Activated CD8-positive, alpha-beta T cell treated with anti-CD3 and anti-CD28 coated beads, Interleukin-2, amount 10 ng/mL, durations not matched to agents 7 days and 5 days (primary cell): ENCODE data around the gene HDGFL2. TPM values are rescaled to one million over a fixed set of nuclear protein-coding genes. Genes with fewer than 3 reads are reported as not detected.
A peak's percentile ranks its signal among the peaks of the same experiment; 100 is the strongest.

Experiments used
- ATAC-seq: fragments of 150-1000 bp; cut with Tn5 transposase; one replicate; pipeline ENCODE4 v1.10.0; 2021; ENCODE audit warnings: moderate library complexity
- CTCF ChIA-PET: fragments of 350-600 bp; sonication (Branson Sonifier 250); formaldehyde crosslinking; loops from one replicate; lab custom pipeline; 2021; ENCODE audit warnings: antibody characterized with exemption; lab: Charles Lee
- POLR2A ChIA-PET: fragments of 350-600 bp; sonication (Branson Sonifier 250); formaldehyde crosslinking; loops from one replicate; lab custom pipeline; 2021; ENCODE audit warnings: antibody characterized with exemption; lab: Charles Lee
- DNase-seq: peaks from one replicate; pipeline ENCODE4 v3.0.0-alpha.2; 2020
- H3K27ac Mint-ChIP-seq: one replicate; pipeline ENCODE4 v1.8.0; 2021; ENCODE audit warnings: mild to moderate bottlenecking, mixed read lengths
- H3K27me3 Mint-ChIP-seq: one replicate; pipeline ENCODE4 v1.8.0; 2021; ENCODE audit warnings: low read depth, mixed read lengths
- H3K36me3 Mint-ChIP-seq: one replicate; pipeline ENCODE4 v1.8.0; 2021; ENCODE audit warnings: low read depth, mixed read lengths
- H3K4me1 Mint-ChIP-seq: one replicate; pipeline ENCODE4 v1.8.0; 2021; ENCODE audit warnings: low read depth, mixed read lengths
- H3K4me3 Mint-ChIP-seq: one replicate; pipeline ENCODE4 v1.8.0; 2021; ENCODE audit warnings: mild to moderate bottlenecking, mixed read lengths
- H3K9me3 Mint-ChIP-seq: one replicate; pipeline ENCODE4 v1.8.0; 2022; ENCODE audit warnings: mixed read lengths; ENCODE audit not compliant: insufficient read depth
- total RNA-seq, 2 experiments: library from RNA; stranded (reverse); gene quantifications; one replicate each; pipeline ENCODE4 v1.2.3, GENCODE V29; 2021

HDGFL2 gene
- 10 to 100 TPM; 53.9 to 57.6 TPM for total RNA-seq

DNA sequence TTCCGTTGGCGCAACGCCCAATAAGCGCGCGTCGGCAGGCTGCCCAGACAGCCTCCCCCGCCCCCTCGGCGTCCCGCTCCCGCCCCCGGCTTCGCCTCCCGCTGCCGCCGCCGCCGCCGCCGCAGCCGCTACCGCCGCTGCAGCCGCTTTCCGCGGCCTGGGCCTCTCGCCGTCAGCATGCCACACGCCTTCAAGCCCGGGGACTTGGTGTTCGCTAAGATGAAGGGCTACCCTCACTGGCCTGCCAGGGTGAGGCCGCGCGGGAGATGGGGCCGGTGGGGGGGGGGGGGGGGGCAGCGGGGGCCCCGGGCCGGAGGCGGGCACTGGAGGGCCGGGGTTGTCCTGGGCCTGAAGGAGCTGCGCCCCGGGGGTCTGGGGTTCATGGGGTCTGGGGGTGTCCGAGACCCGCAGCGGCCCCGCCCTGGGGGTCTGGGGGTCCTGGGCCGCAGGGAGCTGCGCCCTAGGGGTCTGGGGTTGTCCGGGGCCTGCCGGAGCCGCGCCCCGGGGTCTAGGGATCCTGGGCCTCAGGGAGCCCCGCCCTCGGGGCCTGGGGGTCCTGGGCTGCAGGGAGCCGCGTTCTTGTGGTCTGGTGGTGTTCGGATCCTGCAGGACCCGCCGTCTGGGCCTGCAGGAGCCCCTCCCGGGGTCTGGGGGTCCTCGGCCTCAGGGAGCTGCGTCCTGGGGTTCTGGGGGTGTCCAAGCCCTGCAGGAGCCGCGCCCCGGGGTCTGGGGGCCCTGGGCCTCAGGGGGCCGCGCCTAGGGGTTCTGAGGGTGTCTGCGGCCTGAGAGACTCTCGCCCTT is at the start of gene HDGFL2:
Gene HDGFL2, plus strand, starts transcription at position 124 of the 801 bp plus-strand sequence. Its CDS starts 54 bp downstream, at position 178.
- Mint-ChIP-seq H3K9me3 (no peaks in the 10 kb centered on the region), H3K4me1 (peaks cover 29% of the 10 kb centered on the region), H3K27me3 (no peaks in the 10 kb centered on the region), H3K36me3 (peaks cover 4% of the 10 kb centered on the region), H3K4me3 (peak within 1 kb of the TSS; percentile 79), H3K27ac (peak within 1 kb of the TSS; percentile 61)
- ChIA-PET POLR2A (interaction anchor here (0.7 to 1.8 kb wide), 4 partner anchors 17 to 924 kb away, joined by 3 to 15 read pairs (median 4); no protein-coding TSS in a partner anchor), CTCF (interaction anchor here (0.8 to 1.3 kb wide), 5 partner anchors 16 to 205 kb away, joined by 3 to 5 read pairs (median 4); partner anchors contain the start of gene SH3GL1)
- ATAC-seq (no peak), DNase-seq (no peak)

DNA sequence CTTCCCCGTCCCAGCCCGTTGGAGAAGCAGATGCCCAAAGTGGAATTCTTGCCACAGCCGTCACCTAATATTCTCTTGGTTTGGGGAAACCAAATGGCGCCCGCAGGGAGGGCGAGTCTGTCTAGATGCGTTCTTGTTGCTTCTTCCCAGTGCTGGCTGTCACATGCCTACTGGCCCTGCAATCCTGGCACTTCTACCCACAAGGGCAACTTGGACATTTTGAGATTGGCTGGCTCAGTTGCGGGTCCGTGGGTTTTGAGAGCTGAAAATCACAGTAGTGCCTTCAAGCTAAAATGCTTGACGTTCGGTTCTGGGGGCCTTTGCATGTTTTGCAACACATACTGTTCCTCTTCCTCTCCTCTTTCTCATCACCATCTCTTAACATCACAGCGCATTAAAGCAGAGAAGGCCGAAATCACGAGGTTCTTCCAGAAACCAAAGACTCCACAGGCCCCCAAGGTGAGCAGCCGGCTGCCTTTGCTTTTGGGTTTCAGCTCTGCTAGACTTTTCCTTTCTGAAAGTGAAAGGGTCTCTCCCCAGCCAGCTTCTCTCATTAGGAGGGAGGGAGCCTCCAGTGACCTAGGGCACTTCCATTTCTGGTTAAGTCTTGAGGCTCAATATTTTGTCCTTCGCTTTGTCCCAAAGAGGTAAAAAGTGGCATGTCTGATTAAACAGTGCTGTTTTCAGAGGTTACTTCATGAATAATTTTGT is 48.5 kb upstream of the HDGFL2 start:
- no peak for DNase-seq
- POLR2A ChIA-PET: no interaction called here
- Mint-ChIP-seq H3K4me3 (no peak overlapping the region), H3K27me3 (no peaks in the 10 kb centered on the region), H3K9me3 (no peaks in the 10 kb centered on the region), H3K36me3 (peaks cover 29% of the 10 kb centered on the region), H3K27ac (no peak overlapping the region), H3K4me1 (peaks cover 5% of the 10 kb centered on the region)
- no peak for ATAC-seq
- CTCF ChIA-PET: interaction anchor here (0.8 to 1.3 kb wide), 2 partner anchors 9 to 157 kb away, joined by 3 read pairs; no protein-coding TSS in a partner anchor

DNA sequence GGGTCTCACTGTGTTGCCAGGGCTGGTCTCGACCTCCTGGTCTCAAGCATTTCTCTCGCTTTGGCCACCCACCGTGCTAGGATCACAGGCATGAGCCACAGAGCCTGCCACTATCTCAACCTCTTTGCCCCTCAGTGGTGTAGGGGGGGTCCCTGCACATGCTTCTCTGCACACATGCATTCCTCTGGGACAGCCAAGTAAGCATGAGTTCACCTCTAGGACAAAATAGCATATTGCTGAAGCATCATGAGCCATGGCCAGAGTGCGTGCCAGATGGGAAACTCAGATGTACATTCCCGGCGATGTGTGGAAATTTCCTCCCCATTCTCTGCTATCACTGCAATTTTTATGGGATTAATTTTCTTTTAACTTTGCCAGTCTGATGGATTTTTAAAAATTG is 46.6 kb upstream of the HDGFL2 start:
- ChIA-PET POLR2A (no interaction called here), CTCF (no interaction called here)
- peaks cover 44% of the 10 kb centered on the region for H3K36me3 Mint-ChIP-seq
- DNase-seq (no peak), ATAC-seq (no peak)
- no peak overlapping the region for H3K4me3 Mint-ChIP-seq
- H3K9me3 Mint-ChIP-seq: no peaks in the 10 kb centered on the region
- peaks cover 5% of the 10 kb centered on the region for H3K4me1 Mint-ChIP-seq
- H3K27ac Mint-ChIP-seq: no peak overlapping the region
- no peaks in the 10 kb centered on the region for H3K27me3 Mint-ChIP-seq

DNA sequence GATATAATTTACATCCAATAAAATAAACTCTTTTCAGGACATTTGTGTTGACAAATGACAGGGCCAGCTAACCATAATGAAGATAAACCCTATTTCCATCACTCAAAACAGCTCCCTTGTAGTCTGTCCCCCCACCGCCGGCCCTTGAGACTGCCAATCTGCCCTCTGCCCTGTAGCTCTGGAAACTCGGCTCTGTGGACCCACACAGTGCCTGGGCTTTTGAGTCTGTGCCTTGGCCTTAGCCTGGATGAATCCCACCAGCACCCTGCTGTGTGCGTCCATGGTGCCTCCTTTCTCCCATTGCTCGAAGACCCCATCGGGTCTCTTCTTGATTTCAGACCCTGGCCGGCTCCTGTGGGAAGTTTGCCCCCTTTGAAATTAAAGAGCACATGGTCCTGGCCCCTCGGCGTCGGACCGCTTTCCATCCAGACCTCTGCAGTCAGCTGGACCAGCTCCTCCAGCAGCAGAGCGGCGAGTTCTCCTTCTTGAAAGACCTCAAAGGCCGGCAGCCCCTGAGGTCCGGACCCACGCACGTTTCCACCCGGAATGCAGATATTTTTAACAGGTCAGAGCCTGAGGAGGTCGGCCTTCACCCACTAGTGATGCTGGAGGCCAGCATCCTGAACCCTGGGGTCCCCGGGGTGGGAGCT is 43.6 kb upstream of the HDGFL2 start:
- CTCF ChIA-PET: no interaction called here

DNA sequence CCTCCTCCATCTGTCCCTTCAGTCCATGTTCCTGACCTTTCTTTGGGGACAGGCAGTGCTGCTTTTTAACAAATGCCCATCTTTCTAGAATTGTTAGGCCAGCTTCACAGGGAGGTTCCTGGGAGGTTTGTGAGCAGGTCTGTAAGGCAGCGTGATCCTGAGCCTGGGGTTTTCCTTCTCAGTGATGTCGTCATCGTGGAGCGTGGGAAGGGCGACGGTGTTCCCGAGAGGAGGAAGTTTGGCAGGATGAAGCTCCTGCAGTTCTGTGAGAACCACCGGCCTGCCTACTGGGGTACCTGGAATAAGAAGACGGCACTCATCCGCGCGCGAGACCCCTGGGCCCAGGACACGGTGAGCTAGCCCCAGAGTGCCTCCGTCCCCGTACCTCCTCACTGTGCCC is 42.8 kb upstream of the HDGFL2 start:
- H3K27ac Mint-ChIP-seq: no peak overlapping the region

More for the DNA sequence above, 43.6 kb upstream of the HDGFL2 start:
- no peaks in the 10 kb centered on the region for H3K9me3 Mint-ChIP-seq
- no peaks in the 10 kb centered on the region for H3K27me3 Mint-ChIP-seq
- no peak overlapping the region for H3K4me3 Mint-ChIP-seq
- ATAC-seq (no peak), DNase-seq (no peak)
- peaks cover 53% of the 10 kb centered on the region for H3K36me3 Mint-ChIP-seq
- H3K4me1 Mint-ChIP-seq: peaks cover 4% of the 10 kb centered on the region
- H3K27ac Mint-ChIP-seq: no peak overlapping the region
- POLR2A ChIA-PET: no interaction called here

DNA sequence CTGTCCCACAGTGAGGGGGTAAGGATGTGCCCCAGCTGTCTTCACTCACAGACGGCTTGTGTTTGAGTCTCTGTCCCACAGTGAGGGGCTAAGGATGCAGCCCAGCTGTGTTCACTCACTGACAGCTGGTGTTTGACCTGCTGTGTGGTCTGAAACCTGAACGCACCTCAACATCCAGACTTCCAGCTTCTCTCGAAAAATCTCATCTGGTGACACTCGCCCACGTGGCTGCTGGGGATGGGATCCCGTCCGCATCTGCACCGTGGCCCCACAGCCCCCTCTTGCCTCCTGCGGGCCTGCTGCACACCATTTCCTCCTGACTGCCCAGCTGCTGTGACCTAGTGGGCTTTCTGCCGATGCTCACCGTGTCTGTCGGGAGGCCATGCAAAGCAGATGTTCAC is 42.3 kb upstream of the HDGFL2 start:
- Mint-ChIP-seq H3K4me1 (no peaks in the 10 kb centered on the region), H3K36me3 (peaks cover 54% of the 10 kb centered on the region), H3K27ac (no peak overlapping the region), H3K4me3 (no peak overlapping the region), H3K27me3 (no peaks in the 10 kb centered on the region), H3K9me3 (no peaks in the 10 kb centered on the region)
- ATAC-seq (no peak), DNase-seq (no peak)
- POLR2A ChIA-PET: interaction anchor here (0.8 kb wide), 1 partner anchor 28 kb away, joined by 3 read pairs; no protein-coding TSS in a partner anchor
- CTCF ChIA-PET: no interaction called here

More for the DNA sequence above, 42.8 kb upstream of the HDGFL2 start:
- Mint-ChIP-seq H3K4me3 (no peak overlapping the region), H3K9me3 (no peaks in the 10 kb centered on the region), H3K27me3 (no peaks in the 10 kb centered on the region), H3K36me3 (peaks cover 50% of the 10 kb centered on the region), H3K4me1 (no peaks in the 10 kb centered on the region)
- DNase-seq (no peak), ATAC-seq (no peak)
- CTCF ChIA-PET: no interaction called here
- POLR2A ChIA-PET: interaction anchor here (0.8 kb wide), 1 partner anchor 27 kb away, joined by 3 read pairs; no protein-coding TSS in a partner anchor

DNA sequence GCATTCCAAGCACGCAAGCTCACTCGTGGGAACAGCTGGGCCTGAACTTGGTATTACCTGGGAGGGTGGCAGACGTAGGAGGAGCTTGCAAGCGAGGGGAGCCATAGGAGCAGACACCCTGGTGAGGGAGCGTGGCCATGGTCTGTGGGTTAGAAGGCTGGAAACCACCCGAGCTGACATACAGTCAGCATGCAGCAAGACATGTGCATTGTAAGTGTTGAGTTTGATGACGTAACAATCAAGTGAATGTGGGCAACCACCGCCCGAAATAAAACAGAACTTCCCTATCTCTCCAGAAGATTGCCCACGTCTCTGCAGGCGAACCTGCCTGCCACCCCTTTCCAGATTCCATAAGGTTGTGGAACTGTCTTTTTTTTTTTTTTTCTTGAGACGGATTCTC is 41.3 kb upstream of the HDGFL2 start:
- H3K4me1 Mint-ChIP-seq: no peaks in the 10 kb centered on the region
- ChIA-PET POLR2A (no interaction called here), CTCF (no interaction called here)
- H3K27ac Mint-ChIP-seq: no peak overlapping the region
- ATAC-seq (no peak), DNase-seq (no peak)
- H3K4me3 Mint-ChIP-seq: no peak overlapping the region
- peaks cover 54% of the 10 kb centered on the region for H3K36me3 Mint-ChIP-seq
- H3K27me3 Mint-ChIP-seq: no peaks in the 10 kb centered on the region
- no peaks in the 10 kb centered on the region for H3K9me3 Mint-ChIP-seq

DNA sequence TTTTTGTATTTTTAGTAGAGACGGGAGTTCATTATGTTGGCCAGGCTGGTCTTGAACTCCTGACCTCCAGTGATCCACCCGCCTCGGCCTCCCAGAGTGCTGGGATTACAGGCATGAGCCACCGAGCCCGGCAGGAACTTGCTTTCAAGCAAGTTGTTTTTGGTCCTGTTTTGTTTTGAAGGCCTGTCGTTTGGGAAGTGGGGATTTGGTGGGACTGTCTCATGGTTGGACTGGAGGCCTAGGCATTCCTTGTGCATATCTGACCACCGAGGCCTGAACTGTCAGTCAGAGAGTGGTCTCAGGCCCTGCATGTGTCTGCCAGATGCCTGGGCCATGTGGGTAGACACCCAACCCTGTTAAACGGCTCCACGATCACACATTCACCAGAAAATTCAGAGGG is 40.8 kb upstream of the HDGFL2 start:
- Mint-ChIP-seq H3K27me3 (no peaks in the 10 kb centered on the region), H3K4me3 (no peak overlapping the region), H3K4me1 (no peaks in the 10 kb centered on the region), H3K36me3 (peaks cover 51% of the 10 kb centered on the region), H3K27ac (no peak overlapping the region), H3K9me3 (no peaks in the 10 kb centered on the region)
- ATAC-seq (no peak), DNase-seq (no peak)
- ChIA-PET POLR2A (no interaction called here), CTCF (no interaction called here)

DNA sequence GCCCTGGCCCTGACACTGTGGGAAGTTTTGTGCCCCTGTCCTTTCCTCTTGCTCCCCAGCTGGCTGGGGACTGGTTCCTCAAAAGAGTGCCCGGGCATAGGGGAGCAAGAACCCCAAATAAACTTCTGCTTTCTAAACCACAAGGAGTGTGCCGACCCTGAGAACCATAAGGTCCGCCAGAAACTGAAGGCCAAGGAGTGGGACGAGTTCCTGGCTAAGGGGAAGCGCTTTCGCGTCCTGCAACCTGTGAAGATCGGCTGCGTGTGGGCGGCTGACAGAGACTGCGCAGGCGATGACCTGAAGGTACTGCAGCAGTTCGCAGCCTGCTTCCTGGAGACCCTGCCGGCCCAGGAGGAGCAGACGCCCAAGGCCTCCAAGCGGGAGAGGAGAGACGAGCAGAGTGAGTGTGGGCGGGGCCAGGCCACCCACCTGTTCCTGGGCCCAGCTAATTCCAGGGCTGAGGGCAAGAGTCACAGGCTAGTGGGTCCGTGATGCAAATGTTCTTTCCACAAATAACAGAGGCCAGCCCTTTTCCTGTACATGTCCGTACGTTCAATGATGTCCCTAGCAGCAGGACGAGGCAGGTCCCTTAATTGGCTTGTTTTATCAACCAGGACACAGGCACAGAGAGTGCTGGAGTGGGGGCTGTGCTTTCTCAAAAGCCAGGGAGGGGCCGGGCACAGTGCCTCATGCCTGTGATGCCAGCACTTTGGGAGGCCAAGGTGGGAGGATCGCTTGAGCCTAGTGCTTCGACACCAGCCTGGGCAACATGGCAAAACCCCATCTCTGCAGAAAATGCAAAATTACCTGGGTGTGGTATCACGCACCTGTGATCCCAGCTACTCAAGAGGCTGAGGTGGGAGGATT is 40.1 kb upstream of the HDGFL2 start:
- Mint-ChIP-seq H3K9me3 (no peaks in the 10 kb centered on the region), H3K27ac (no peak overlapping the region), H3K4me1 (no peaks in the 10 kb centered on the region), H3K27me3 (no peaks in the 10 kb centered on the region), H3K36me3 (peaks cover 51% of the 10 kb centered on the region), H3K4me3 (no peak overlapping the region)
- no peak for DNase-seq
- POLR2A ChIA-PET: no interaction called here
- no peak for ATAC-seq
- CTCF ChIA-PET: no interaction called here

DNA sequence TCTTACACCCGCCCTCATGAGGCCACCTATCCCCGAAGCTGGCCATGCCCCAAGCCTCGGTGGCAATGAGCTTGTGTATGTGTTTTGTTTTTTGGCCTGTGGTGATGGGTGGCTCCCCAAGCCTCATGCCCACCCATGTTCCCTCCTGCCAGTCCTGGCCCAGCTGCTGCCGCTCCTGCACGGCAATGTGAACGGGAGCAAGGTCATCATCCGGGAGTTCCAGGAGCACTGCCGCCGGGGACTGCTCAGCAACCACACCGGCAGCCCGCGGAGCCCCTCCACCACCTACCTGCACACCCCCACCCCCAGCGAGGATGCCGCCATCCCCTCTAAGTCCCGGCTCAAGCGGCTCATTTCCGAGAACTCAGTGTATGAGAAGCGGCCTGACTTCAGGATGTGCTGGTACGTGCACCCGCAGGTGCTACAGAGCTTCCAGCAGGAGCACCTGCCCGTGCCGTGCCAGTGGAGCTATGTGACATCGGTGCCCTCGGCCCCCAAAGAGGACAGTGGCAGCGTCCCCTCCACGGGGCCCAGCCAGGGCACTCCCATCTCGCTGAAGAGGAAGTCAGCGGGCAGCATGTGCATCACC is 39.1 kb upstream of the HDGFL2 start:
- H3K4me1 Mint-ChIP-seq: no peaks in the 10 kb centered on the region
- H3K9me3 Mint-ChIP-seq: no peaks in the 10 kb centered on the region
- H3K4me3 Mint-ChIP-seq: no peak overlapping the region
- ChIA-PET POLR2A (no interaction called here), CTCF (no interaction called here)
- ATAC-seq (no peak), DNase-seq (no peak)
- peaks cover 53% of the 10 kb centered on the region for H3K36me3 Mint-ChIP-seq
- no peak overlapping the region for H3K27ac Mint-ChIP-seq
- H3K27me3 Mint-ChIP-seq: no peaks in the 10 kb centered on the region

DNA sequence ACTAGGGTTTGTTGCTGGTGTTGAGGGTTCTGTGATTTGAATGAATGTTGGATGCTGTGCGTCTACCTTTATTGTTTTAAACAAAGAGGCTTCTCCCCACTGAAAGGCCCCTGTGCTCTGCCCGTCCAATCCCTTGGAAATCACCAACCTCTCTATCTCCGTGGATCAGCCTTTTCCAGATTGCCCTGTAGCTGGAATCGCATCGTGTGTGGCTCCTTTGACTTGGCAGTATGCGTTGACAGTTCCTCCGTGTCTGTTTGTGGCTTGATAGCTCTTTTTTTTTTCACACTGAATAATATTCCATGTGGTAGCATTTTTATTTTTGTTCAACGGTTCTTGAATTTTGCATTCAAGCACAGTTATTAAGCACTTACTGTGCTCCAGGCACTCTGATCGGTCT is 37.7 kb upstream of the HDGFL2 start:
- ChIA-PET CTCF (no interaction called here), POLR2A (no interaction called here)
- Mint-ChIP-seq H3K36me3 (peaks cover 48% of the 10 kb centered on the region), H3K27me3 (no peaks in the 10 kb centered on the region), H3K9me3 (no peaks in the 10 kb centered on the region), H3K4me1 (no peaks in the 10 kb centered on the region), H3K27ac (no peak overlapping the region), H3K4me3 (no peak overlapping the region)
- no peak for ATAC-seq
- DNase-seq: no peak
